K562 (cell line): Measurements from ENCODE around the gene DSCAM. TPM values are rescaled to one million over a fixed set of nuclear protein-coding genes. Genes with fewer than 3 reads are reported as not detected.

Source experiments
- ATAC-seq: fragments of 200-7000 bp; cut with Tn5 transposase; 3 replicates; pipeline ENCODE4 v1.9.1; 2020; ENCODE audit warnings: moderate library complexity
- BruUV-seq: library from RNA; stranded (reverse); fragments of 400-500 nt; replicated peaks from 2 replicates; lab custom pipeline; 2021; lab: Mats Ljungman, UMichigan
- CTCF ChIA-PET: fragments of 300-600 bp; formaldehyde crosslinking; extraction: SDS; loops from one replicate; lab custom pipeline; 2021; ENCODE audit warnings: low intra/inter-chr PET ratio; lab: Yijun Ruan, JAX
- POLR2A ChIA-PET: fragments of 300-600, 350-650 bp; sonication (Branson Sonifier 250); formaldehyde crosslinking; extraction: SDS; loops from one replicate; lab custom pipeline; 2021; ENCODE audit warnings: antibody characterized with exemption, inconsistent platforms; lab: Yijun Ruan, JAX
- DNase-seq, 4 experiments: peaks; one replicate each; pipeline versions ENCODE4 v3.0.0 to v3.0.0-alpha.2; 2011 to 2018; ENCODE audit warnings: low spot score in 3 of 4, mixed read lengths in 3 of 4; ENCODE audit errors: extremely low read depth in 1 of 4
- FAIRE-seq: peaks from 2 replicates; lab custom pipeline; 2011; peaks lifted over from hg19 to GRCh38; lab: Jason Lieb, UNC
- H2AFZ ChIP-seq: 2 replicates; pipeline ENCODE4 v1.6.0; 2011; ENCODE audit warnings: low read depth, low read length, control low read depth, inconsistent platforms
- H3K27ac ChIP-seq: fragments of 200-600 bp; 3 replicates; pipeline ENCODE4 v1.8.0; 2011; ENCODE audit warnings: low read depth, mild to moderate bottlenecking, control low read depth, inconsistent platforms, low read length, moderate library complexity, mixed read lengths; ENCODE audit errors: extremely low read depth
- H3K27me3 ChIP-seq, 2 experiments: fragments of 300-600 bp in 1 of 2; 2 replicates in 1 of 2; 3 replicates in 1 of 2; pipeline versions ENCODE4 v1.6.0 to v1.8.0; 2011; ENCODE audit warnings: inconsistent platforms in 2 of 2, low read length in 2 of 2, mild to moderate bottlenecking in 1 of 2, mixed read lengths in 1 of 2, moderate library complexity in 1 of 2; ENCODE audit not compliant: control insufficient read depth in 2 of 2, insufficient read depth in 2 of 2
- H3K36me3 ChIP-seq: fragments of 300-600 bp; 3 replicates; pipeline ENCODE4 v1.8.0; 2011; ENCODE audit warnings: mild to moderate bottlenecking, low read length, inconsistent platforms; ENCODE audit not compliant: control insufficient read depth, insufficient read depth
- H3K4me1 ChIP-seq, 2 experiments: fragments of 200-600 bp in 1 of 2; replicated peaks in 1 of 2; 2 replicates in 1 of 2; 3 replicates in 1 of 2; pipeline versions ENCODE4 v1.5.1 to v1.8.0; 2011; ENCODE audit warnings: inconsistent platforms in 2 of 2, low read length in 2 of 2, mild to moderate bottlenecking in 1 of 2, mixed read lengths in 1 of 2, moderate library complexity in 1 of 2; ENCODE audit not compliant: control insufficient read depth in 2 of 2, insufficient read depth in 2 of 2
- H3K4me2 ChIP-seq: 2 replicates; pipeline ENCODE4 v1.6.1; 2011; ENCODE audit warnings: low read length, control low read depth, inconsistent platforms, mixed read lengths; ENCODE audit not compliant: insufficient read depth
- H3K4me3 ChIP-seq: fragments of 200-600 bp; sonication (generic), shearing (Covaris generic); 2 replicates; pipeline ENCODE4 v1.5.1; 2016; ENCODE audit warnings: control low read depth, inconsistent platforms
- H3K79me2 ChIP-seq: fragments of 200-600 bp; 3 replicates; pipeline ENCODE4 v1.8.0; 2011; ENCODE audit warnings: low read length, inconsistent platforms; ENCODE audit not compliant: control insufficient read depth, insufficient read depth
- H3K9ac ChIP-seq, 2 experiments: 2 replicates each; pipeline versions ENCODE4 v1.6.0 to v1.6.1; 2011; ENCODE audit warnings: low read depth in 2 of 2, low read length in 2 of 2, control low read depth in 1 of 2, inconsistent platforms in 1 of 2, mild to moderate bottlenecking in 1 of 2, mixed read lengths in 1 of 2; ENCODE audit not compliant: insufficient read depth in 1 of 2
- H3K9me1 ChIP-seq: one replicate; pipeline ENCODE4 v1.6.0; 2011; ENCODE audit warnings: inconsistent platforms, mild to moderate bottlenecking, low read length, moderate library complexity; ENCODE audit not compliant: control insufficient read depth, insufficient read depth
- H3K9me3 ChIP-seq: replicated peaks from 2 replicates; pipeline ENCODE4 v1.5.1; 2011; ENCODE audit warnings: low read depth, low read length, inconsistent platforms; ENCODE audit not compliant: control insufficient read depth, insufficient read depth
- H4K20me1 ChIP-seq: replicated peaks from 2 replicates; pipeline ENCODE4 v1.6.1; 2011; ENCODE audit warnings: low read length, inconsistent platforms, mixed read lengths; ENCODE audit not compliant: control insufficient read depth, insufficient read depth
- BACH1 ChIP-seq: fragments of 200-800 bp; sonication (Bioruptor generic); IDR thresholded peaks from 2 replicates; pipeline ENCODE4 v1.6.1; 2016; ENCODE audit warnings: missing genetic modification characterization, missing compliant biosample characterization
- CBFB ChIP-seq: sonication (generic); formaldehyde crosslinking; IDR thresholded peaks from 2 replicates; pipeline ENCODE4 v1.4.0; 2020; ENCODE audit warnings: mild to moderate bottlenecking, missing genetic modification reagents
- PYGO2 ChIP-seq: fragments of 450-650 bp; IDR thresholded peaks from 2 replicates; pipeline ENCODE4 v1.6.1; 2016; ENCODE audit warnings: mild to moderate bottlenecking, missing genetic modification characterization, moderate library complexity, missing compliant biosample characterization
- RBM34 ChIP-seq: fragments of 200-400 bp; formaldehyde crosslinking; IDR thresholded peaks from 2 replicates; pipeline ENCODE4 v1.6.1; 2018; ENCODE audit warnings: low read length, borderline replicate concordance; ENCODE audit not compliant: insufficient read depth
- SRSF1 ChIP-seq: fragments of 200-400 bp; formaldehyde crosslinking; IDR thresholded peaks from 2 replicates; pipeline ENCODE4 v1.6.1; 2017; ENCODE audit warnings: mild to moderate bottlenecking, low read depth, low read length, moderate library complexity
- TEAD1 ChIP-seq, 2 experiments: fragments of 450-650 bp in 1 of 2; sonication (generic) in 1 of 2; formaldehyde crosslinking; IDR thresholded peaks; 2 replicates each; pipeline versions ENCODE4 v1.4.0 to v1.8.0; 2020 to 2022; ENCODE audit warnings: mild to moderate bottlenecking in 2 of 2, missing genetic modification reagents in 1 of 2
- WGBS: fragments of 100-300 bp; shearing (Covaris generic); methylation state at CpG from one replicate; pipeline ENCODE4 v1.1.6; 2016; ENCODE audit warnings: low coverage, mixed read lengths; ENCODE audit not compliant: insufficient coverage; ENCODE audit errors: missing lambda C conversion rate; 5-methylcytosine and 5-hydroxymethylcytosine counted together
- in situ Hi-C: fragments of 300-500 bp; cut with MboI; formaldehyde crosslinking; loops from 4 replicates; pipeline ENCODE4 v1.15.0; 2018; ENCODE audit warnings: inconsistent platforms, mixed read lengths
- intact Hi-C: fragments of 100-400 bp; cut with micrococcal nuclease; formaldehyde crosslinking; loops from 2 replicates; pipeline ENCODE4 v1.14.2; 2022
- polyA plus RNA-seq, 8 experiments: library from polyadenylated mRNA; depleted of rRNA in 4 of 8; stranded (reverse) in 5 of 8; unstranded in 3 of 8; fragments of >200 nt; fragmentation: Nextera tagmentation in 2 of 8; fragmentation: Illumina TruSeq in 1 of 8; extraction: Ambion mirVana in 2 of 8; extraction: Trizol in 1 of 8; gene quantifications; 2 replicates each; pipeline versions ENCODE4 v1.2.1 to v1.2.3, GENCODE V29; 2011 to 2014; ENCODE audit warnings: inconsistent platforms in 1 of 8, missing spikeins in 1 of 8
- total RNA-seq, 7 experiments: library from RNA; depleted of rRNA in 6 of 7; stranded (reverse); fragments of >200 nt in 6 of 7; fragmentation: Illumina TruSeq in 2 of 7; extraction: Trizol in 2 of 7; gene quantifications; 2 replicates each; pipeline versions ENCODE4 v1.2.1 to v1.2.3, GENCODE V29; 2011 to 2021; ENCODE audit warnings: low replicate concordance in 1 of 7
- TF ChIP-seq, protein P1 (sequence below): fragments of 250-450 bp; sonication (Bioruptor Pico); IDR thresholded peaks from 2 replicates; pipeline ENCODE4 v1.4.0; 2020; ENCODE audit warnings: mild to moderate bottlenecking, moderate library complexity
- TF ChIP-seq, protein P2 (sequence below), 2 experiments: fragments of 450-650 bp in 1 of 2; IDR thresholded peaks; 2 replicates each; pipeline ENCODE4 v1.6.1; 2011 to 2017; ENCODE audit warnings: low read depth in 2 of 2, antibody characterized with exemption in 1 of 2, borderline replicate concordance in 1 of 2, low read length in 1 of 2, mild to moderate bottlenecking in 1 of 2, mixed read lengths in 1 of 2; ENCODE audit not compliant: control insufficient read depth in 1 of 2

DSCAM gene
- total and polyA plus RNA-seq, 9 of the 15 experiments (the other 6 are each of a cell fraction or from before 2014, with no cell fraction given) = not detected

DNA sequence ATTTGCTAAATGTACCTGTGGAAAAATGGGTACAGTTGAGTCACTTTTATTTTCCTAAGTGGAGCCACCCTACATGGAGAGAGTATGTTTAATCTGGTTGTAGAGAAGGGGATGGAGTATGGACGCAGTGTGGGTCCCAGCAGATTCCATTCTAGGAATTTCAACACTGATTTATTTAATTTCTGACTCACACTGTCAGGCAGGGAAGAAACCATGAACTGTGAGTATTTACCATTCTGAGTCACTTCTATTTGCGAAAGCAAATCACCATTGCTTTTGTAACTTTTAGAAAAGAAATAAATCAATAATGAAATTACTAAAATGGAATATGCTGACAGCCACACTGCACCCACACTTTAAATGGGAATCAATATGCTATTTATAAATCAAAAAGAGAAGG, 339.0 kb downstream of the DSCAM start (continued):
- no peak for TF ChIP-seq BACH1 (tag)
- TF ChIP-seq, protein P1, sequence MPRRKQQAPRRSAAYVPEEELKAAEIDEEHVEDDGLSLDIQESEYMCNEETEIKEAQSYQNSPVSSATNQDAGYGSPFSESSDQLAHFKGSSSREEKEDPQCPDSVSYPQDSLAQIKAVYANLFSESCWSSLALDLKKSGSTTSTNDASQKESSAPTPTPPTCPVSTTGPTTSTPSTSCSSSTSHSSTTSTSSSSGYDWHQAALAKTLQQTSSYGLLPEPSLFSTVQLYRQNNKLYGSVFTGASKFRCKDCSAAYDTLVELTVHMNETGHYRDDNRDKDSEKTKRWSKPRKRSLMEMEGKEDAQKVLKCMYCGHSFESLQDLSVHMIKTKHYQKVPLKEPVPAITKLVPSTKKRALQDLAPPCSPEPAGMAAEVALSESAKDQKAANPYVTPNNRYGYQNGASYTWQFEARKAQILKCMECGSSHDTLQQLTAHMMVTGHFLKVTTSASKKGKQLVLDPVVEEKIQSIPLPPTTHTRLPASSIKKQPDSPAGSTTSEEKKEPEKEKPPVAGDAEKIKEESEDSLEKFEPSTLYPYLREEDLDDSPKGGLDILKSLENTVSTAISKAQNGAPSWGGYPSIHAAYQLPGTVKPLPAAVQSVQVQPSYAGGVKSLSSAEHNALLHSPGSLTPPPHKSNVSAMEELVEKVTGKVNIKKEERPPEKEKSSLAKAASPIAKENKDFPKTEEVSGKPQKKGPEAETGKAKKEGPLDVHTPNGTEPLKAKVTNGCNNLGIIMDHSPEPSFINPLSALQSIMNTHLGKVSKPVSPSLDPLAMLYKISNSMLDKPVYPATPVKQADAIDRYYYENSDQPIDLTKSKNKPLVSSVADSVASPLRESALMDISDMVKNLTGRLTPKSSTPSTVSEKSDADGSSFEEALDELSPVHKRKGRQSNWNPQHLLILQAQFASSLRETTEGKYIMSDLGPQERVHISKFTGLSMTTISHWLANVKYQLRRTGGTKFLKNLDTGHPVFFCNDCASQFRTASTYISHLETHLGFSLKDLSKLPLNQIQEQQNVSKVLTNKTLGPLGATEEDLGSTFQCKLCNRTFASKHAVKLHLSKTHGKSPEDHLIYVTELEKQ = no peak
- TF ChIP-seq PYGO2 (tag) = no peak
- no peak for TF ChIP-seq SRSF1
- TF ChIP-seq TEAD1 (CRISPR knock-in tag; IDR thresholded peaks at IDR 0.05) = no peak

DNA sequence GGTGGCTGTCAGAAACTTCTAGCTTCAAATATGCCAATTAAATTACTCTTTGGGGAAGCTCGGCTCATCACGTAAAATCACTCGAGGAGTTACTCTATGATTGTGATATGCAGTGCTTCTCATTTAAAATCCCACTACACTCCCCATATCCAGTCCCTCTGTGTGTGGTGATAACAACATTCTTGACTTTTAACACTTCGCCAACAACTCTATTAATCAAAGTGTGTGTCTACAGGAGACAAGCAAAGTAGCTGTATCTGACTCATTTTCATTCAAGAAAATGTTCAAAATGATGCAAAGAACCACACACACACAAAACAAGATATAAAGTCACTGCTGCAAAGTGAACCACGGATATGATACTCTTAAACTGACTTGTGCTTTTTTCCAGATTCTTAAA, 341.3 kb downstream of the DSCAM start:
- no peak for TF ChIP-seq RBM34
- TF ChIP-seq, protein P2, sequence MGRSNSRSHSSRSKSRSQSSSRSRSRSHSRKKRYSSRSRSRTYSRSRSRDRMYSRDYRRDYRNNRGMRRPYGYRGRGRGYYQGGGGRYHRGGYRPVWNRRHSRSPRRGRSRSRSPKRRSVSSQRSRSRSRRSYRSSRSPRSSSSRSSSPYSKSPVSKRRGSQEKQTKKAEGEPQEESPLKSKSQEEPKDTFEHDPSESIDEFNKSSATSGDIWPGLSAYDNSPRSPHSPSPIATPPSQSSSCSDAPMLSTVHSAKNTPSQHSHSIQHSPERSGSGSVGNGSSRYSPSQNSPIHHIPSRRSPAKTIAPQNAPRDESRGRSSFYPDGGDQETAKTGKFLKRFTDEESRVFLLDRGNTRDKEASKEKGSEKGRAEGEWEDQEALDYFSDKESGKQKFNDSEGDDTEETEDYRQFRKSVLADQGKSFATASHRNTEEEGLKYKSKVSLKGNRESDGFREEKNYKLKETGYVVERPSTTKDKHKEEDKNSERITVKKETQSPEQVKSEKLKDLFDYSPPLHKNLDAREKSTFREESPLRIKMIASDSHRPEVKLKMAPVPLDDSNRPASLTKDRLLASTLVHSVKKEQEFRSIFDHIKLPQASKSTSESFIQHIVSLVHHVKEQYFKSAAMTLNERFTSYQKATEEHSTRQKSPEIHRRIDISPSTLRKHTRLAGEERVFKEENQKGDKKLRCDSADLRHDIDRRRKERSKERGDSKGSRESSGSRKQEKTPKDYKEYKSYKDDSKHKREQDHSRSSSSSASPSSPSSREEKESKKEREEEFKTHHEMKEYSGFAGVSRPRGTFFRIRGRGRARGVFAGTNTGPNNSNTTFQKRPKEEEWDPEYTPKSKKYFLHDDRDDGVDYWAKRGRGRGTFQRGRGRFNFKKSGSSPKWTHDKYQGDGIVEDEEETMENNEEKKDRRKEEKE (IDR thresholded peaks at IDR 0.05; ENCODE audit: borderline replicate concordance in 1 of 2, control insufficient read depth in 1 of 2, low read depth in 2 of 2, low read length in 1 of 2) = no peak
- TF ChIP-seq CBFB = no peak
- no peaks in the 10 kb centered on the region for H3K27me3 ChIP-seq
- H3K79me2 ChIP-seq = no peaks in the 10 kb centered on the region
- in situ Hi-C loops = no loop called here
- no peaks in the 10 kb centered on the region for H3K9me1 ChIP-seq
- H3K4me1 ChIP-seq = no peaks in the 10 kb centered on the region
- H3K27ac ChIP-seq = no peak overlapping the region
- no peak for DNase-seq
- no peaks in the 10 kb centered on the region for H4K20me1 ChIP-seq
- intact Hi-C loops = no loop called here
- H3K9me3 ChIP-seq = peaks cover 1% of the 10 kb centered on the region; the same call in 1 of the 2 replicates
- CTCF ChIA-PET = no interaction called here
- H2AFZ ChIP-seq = no peak overlapping the region
- WGBS = 0% methylated on average over 5 of the region's 5 CpGs
- BruUV-seq = no TSS peak
- H3K4me2 ChIP-seq = no peak overlapping the region
- no peak for ATAC-seq
- H3K4me3 ChIP-seq = no peak overlapping the region
- no peak overlapping the region for H3K9ac ChIP-seq
- no peaks in the 10 kb centered on the region for H3K36me3 ChIP-seq
- no peak for FAIRE-seq
- POLR2A ChIA-PET = no interaction called here
